Measurements from ENCODE around the gene CLDN9. TPM values are rescaled to one million over a fixed set of nuclear protein-coding genes. Genes with fewer than 3 reads are reported as not detected.

CLDN9 gene
- total and polyA plus RNA-seq, 7 donors, result 0.12 to 2.2 (median 0.74) TPM

GRCh38 chr16:3030222-3031212 lies 17.8 kb downstream of the CLDN9 start:
- TF ChIP-seq CTCF (IDR thresholded peaks at IDR 0.05), result no peak
- peaks cover 0 to 61% (median 20%) of the 10 kb centered on the region in 3 donors for H3K27me3 ChIP-seq (ENCODE audit: insufficient read depth in 3 of 3, low read length in 2 of 3)

GRCh38 chr16:3032624-3033023 lies 19.9 kb downstream of the CLDN9 start:
- intact Hi-C loops (cut with DNase I), result no loop called here
- DNase-seq, result no peak
- peaks cover 0 to 83% (median 32%) of the 10 kb centered on the region in 3 donors for H3K27me3 ChIP-seq (ENCODE audit: insufficient read depth in 3 of 3, low read length in 2 of 3)
- ATAC-seq, result no peak
- no peak for TF ChIP-seq CTCF (IDR thresholded peaks at IDR 0.05)
- no peaks in the 10 kb centered on the region for H3K36me3 ChIP-seq (ENCODE audit: insufficient read depth in 1 of 2, low read depth in 1 of 2)
- H3K27ac ChIP-seq, result no peak overlapping the region
- no peaks in the 10 kb centered on the region for H3K9me3 ChIP-seq
- WGBS, 3 donors, result 33 to 45% (median 36%) methylated on average over 7 of the region's 7 CpGs
- H3K4me1 ChIP-seq, result peaks cover 8% of the 10 kb centered on the region
- H3K4me3 ChIP-seq, result no peak overlapping the region

More at GRCh38 chr16:3030222-3031212, 17.8 kb downstream of the CLDN9 start:
- Histone ChIP-seq H3K4me1 (peaks cover 8% of the 10 kb centered on the region), H3K27ac (no peak overlapping the region), H3K36me3 (ENCODE audit: insufficient read depth in 1 of 2, low read depth in 1 of 2) (peaks cover 0 to 21% of the 10 kb centered on the region in 2 donors), H3K4me3 (no peak overlapping the region), H3K9me3 (no peaks in the 10 kb centered on the region)
- DNase-seq (no peak), ATAC-seq (no peak)
- 71 to 74% (median 74%) methylated on average over 31 to 33 of the region's 33 CpGs for WGBS, 3 donors
- intact Hi-C loops (cut with DNase I), result no loop called here

GRCh38 chr16:3035289-3035971 lies 22.7 kb downstream of the CLDN9 start:
- ATAC-seq (no peak), DNase-seq (no peak)
- no peak overlapping the region for H3K27ac ChIP-seq
- intact Hi-C loops (cut with DNase I), result no loop called here
- 32 to 37% (median 33%) methylated on average over 16 to 19 of the region's 19 CpGs for WGBS, 3 donors
- no peaks in the 10 kb centered on the region for H3K9me3 ChIP-seq
- no peaks in the 10 kb centered on the region for H3K36me3 ChIP-seq (ENCODE audit: insufficient read depth in 1 of 2, low read depth in 1 of 2)
- TF ChIP-seq CTCF (IDR thresholded peaks at IDR 0.05), result no peak
- H3K4me1 ChIP-seq, result no peaks in the 10 kb centered on the region
- peaks cover 0 to 87% (median 31%) of the 10 kb centered on the region in 3 donors for H3K27me3 ChIP-seq (ENCODE audit: insufficient read depth in 3 of 3, low read length in 2 of 3)
- H3K4me3 ChIP-seq, result no peak overlapping the region

- ATAC-seq (no peak), DNase-seq (no peak)
- Histone ChIP-seq H3K36me3 (ENCODE audit: insufficient read depth in 1 of 2, low read depth in 1 of 2) (no peaks in the 10 kb centered on the region), H3K4me1 (no peaks in the 10 kb centered on the region), H3K9me3 (no peaks in the 10 kb centered on the region), H3K4me3 (no peak overlapping the region), H3K27me3 (ENCODE audit: insufficient read depth in 3 of 3, low read length in 2 of 3) (peaks cover 0 to 79% (median 27%) of the 10 kb centered on the region in 3 donors), H3K27ac (no peak overlapping the region)
- no peak for TF ChIP-seq CTCF (IDR thresholded peaks at IDR 0.05)
- WGBS, 3 donors, result 2 to 3% (median 3%) methylated on average over 19 to 40 of the region's 40 CpGs
- intact Hi-C loops (cut with DNase I), result no loop called here
Observed at GRCh38 chr16:3035972-3036725, 23.4 kb downstream of the CLDN9 start.

Measured in psoas muscle (tissue), 8 donors.